ENCODE measurements around the gene DEFB126.
"Not testable (repeated sequence)": the region's sequence is repeated elsewhere in the genome, so short reads cannot be mapped to it uniquely, and the experiment has no call there.

Gene DEFB126

DNA sequence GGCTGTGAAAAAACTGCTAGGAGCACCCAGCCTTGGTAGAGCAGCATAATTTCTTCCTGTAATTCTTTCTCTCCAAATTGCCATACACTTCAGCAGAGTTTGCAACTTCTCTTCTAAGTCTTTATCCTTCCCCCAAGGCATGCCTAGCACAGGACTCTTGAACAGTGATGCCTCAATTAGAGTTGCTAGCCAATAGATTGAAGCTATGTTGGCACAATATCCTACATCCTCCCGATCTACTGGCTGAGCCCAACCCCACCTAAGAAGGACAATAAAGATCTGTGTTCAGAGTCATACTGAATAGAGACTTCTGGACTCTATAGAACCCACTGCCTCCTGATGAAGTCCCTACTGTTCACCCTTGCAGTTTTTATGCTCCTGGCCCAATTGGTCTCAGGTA lies at the start of gene DEFB126:
Gene DEFB126, plus strand, starts transcription at position 301 of the 400 bp plus-strand sequence. Its CDS starts 39 bp downstream, at position 340.
- FAIRE-seq, result no peak
- DNase-seq (ENCODE audit: extremely low spot score, insufficient read length, low read depth), result no peak

DNA sequence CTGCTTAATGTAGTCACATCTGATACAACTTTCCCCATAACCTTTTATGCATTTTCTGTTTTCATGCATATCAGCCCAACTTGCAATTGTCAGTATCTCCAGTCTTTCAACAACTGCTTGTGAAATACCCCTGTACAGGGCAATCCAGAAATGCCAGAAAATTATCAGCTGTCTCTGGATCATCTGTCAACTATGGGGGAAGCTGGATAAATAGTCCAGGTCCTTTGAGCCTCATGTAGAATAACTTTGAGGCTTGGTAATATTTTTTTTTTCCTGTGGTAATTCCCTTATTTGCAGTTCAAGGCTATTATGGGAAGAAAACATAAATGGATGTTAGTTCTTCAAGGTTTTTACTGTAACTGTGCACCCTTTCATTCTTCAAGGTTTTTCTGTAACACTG lies 48.7 kb upstream of the DEFB126 start:
- FAIRE-seq, result no peak
- no peak for DNase-seq (ENCODE audit: extremely low spot score, insufficient read length, low read depth)

DNA sequence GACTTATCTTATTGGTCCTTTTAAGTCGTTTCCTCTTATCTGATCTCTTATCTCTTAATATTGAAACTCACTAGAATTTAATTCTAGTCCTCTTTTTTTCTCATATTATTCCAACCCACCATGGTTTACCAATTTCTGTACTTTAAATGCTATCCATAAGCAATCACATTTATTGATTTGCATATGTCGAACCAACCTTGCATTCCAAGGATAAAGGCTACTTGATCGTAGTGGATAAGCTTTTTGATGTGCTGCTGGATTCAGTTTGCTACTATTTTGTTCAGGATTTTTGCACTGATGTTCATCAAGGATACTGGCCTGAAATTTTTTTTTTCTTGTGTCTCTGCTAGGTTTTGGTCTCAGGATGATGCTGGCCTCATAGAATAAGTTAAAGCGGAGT lies 47.2 kb upstream of the DEFB126 start:
- DNase-seq (ENCODE audit: extremely low spot score, insufficient read length, low read depth) (no peak), FAIRE-seq (no peak)

GRCh38 chr20:97691-98090 lies 44.7 kb upstream of the DEFB126 start:
- FAIRE-seq; DNase-seq (ENCODE audit: extremely low spot score, insufficient read length, low read depth): not testable (repeated sequence)

- DNase-seq (ENCODE audit: extremely low spot score, insufficient read length, low read depth) (no peak), FAIRE-seq (no peak)
Measured at GRCh38 chr20:101975-102374, 40.4 kb upstream of the DEFB126 start.

DNA sequence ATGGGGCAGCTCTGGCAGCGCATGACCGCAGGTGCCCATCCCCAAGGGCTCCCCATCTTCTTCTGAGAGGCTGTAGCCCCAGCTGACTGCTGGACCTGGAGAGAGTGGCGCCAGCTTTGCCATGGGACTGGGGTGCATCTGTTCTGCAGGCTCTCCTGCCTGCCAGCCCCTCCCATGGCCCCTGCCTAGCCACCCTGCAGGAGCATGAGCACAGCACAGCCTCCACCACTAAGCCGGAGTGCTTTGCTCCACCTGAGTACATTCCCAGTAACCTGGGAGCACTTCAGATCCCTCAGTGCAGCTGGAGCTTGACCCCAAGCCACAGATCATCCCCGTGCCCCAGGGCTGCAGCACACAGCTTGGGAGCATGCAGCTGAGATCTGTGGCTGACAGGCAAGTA lies 38.9 kb upstream of the DEFB126 start:
- FAIRE-seq (no peak), DNase-seq (ENCODE audit: extremely low spot score, insufficient read length, low read depth) (no peak)

DNA sequence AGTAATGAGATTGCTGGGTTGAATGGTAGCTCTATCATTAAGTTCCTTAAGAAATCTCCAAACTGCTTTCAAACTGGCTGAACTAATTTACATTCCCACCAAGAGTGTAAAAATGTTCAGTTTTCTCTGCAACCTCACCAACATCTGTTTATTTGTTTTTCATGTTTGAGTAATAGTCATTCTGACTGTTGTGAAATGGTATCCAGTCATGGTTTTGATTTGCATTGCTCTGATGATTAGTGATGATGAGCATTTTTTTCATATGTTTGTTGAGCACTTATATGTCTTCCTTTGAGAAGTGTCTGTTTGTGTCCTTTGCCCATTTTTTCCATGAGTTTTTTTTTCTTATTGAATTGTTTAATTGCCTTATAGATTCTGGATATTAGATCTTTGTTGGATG lies 30.0 kb upstream of the DEFB126 start:
- FAIRE-seq, result no peak
- no peak for DNase-seq (ENCODE audit: extremely low spot score, insufficient read length, low read depth)

DNA sequence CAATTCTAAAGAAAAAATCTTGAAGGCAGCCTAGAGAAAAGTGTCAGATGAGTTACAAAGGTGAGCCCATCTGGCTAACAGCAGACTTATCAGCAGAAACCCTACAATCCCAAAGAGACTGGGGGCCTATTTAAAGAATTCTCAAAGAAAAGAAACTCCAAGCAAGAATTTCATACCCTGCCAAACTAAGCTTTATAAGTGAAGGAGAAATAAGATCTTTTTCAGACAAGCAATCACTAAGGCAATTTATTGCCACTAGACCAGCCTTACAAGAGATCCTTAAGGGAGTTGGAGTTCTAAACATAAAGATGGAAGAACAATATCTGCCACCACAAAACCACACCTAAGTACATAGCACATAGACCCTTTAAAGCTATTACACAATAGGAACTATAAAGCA lies 24.9 kb upstream of the DEFB126 start:
- FAIRE-seq, result no peak
- DNase-seq (ENCODE audit: extremely low spot score, insufficient read length, low read depth), result no peak

DNA sequence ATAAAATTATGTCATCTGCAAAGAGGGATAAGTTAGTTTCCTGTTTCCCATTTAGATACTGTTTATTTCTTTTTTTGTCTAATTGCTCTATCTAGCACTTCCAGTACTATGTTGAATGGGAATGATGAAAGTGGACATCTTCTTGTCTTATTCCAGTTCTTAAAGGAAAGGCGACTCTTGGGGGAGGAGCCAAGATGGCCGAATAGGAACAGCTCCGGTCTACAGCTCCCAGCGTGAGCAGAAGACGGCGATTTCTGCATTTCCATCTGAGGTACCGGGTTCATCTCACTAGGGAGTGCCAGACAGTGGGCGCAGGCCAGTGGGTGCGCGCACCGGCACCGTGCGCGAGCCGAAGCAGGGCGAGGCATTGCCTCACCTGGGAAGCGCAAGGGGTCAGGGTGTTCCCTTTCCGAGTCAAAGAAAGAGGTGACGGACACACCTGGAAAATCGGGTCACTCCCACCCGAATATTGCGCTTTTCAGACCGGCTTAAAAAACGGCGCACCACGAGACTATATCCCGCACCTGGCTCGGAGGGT lies 12.5 kb upstream of the DEFB126 start:
- not testable (repeated sequence) for FAIRE-seq

DNA sequence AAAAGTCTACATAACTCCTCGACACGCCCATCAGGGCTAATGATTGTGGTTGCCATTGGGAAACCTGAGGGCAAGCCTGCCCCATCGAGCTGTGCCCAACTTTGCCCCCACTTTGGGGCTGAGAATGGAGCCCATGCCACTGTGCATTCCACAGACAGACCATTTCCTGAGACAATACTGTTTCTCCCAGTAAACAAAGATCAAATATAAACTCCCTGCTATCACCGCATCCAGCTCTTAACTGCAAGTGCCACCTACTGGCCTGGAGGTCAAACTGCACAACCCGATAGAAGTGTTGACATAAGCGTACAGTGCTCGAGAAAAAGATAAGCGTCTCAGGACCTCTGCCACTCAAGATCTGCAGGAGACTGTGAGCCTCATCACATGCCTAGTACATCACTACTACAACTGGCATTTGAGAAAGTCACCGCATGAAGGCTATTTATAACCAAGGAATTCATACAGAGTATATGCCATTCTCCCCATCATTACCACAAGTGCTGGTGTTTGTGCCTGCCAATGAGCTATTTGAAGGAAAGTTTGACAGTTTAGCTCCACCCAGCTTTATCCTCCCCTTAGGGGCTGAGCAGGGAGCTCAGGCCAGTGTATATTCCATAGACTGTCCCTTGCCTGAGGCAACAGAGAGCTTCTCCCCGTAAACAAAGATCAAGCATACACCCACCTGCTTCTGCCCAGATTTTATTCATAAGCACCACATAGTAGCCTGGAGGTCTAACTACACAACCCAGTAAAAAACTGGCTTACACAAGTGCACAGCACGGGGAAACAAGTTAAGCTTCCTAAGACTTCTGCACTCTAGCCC lies 4.5 kb upstream of the DEFB126 start:
- DNase-seq (ENCODE audit: extremely low spot score, insufficient read length, low read depth), result no peak
- FAIRE-seq, result no peak

More for the DNA sequence above, 12.5 kb upstream of the DEFB126 start:
- not testable (repeated sequence) for DNase-seq (ENCODE audit: extremely low spot score, insufficient read length, low read depth)

GRCh38 chr20:145877-146276 lies 3.5 kb downstream of the DEFB126 start:
- DNase-seq (ENCODE audit: extremely low spot score, insufficient read length, low read depth) (no peak), FAIRE-seq (no peak)

DNA sequence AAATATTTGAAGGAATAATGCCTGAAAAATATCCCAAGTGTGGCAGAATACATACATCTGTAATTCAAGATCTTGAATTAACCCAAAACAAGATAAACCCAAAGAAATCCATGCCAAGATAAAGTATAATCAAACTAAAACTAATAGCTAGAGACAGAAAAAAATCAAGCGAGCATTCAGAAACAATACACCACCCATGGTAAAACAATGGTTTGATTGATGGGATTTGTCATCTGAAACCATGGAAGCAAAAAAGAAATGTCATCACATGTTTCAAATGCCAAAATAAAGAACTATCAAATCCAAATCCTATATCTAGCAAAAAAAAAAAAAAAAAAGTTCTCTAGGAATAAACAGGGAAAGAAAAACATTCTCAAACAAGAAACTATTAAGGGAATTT lies 9.7 kb downstream of the DEFB126 start:
- DNase-seq (ENCODE audit: extremely low spot score, insufficient read length, low read depth), result no peak
- FAIRE-seq, result no peak

GRCh38 chr20:157154-157553 lies 14.8 kb downstream of the DEFB126 start, which contains the start of gene DEFB127:
Gene DEFB127, plus strand, starts transcription at chr20:157454. Its CDS starts 91 bp downstream, at chr20:157545.
- DNase-seq (ENCODE audit: extremely low spot score, insufficient read length, low read depth) (no peak), FAIRE-seq (no peak)

DNA sequence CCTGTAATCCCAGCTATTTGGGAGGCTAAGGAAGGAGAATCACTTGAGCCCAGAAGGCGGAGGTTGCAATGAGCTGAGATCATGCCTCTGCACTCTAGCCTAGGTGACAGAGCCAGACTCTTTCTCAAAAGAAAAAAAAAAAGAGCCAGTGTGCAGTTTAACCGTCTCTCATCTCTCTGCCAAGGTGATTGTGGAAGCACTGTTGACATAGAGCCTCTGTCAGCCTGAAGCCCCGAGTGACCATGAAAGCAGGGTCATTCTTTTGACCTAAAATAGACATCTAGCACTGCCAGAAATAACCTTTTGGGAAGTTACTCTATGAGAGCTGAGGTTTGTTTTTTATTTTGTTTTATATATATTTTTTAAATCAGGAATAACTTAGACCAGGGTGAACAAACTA lies 22.2 kb downstream of the DEFB126 start:
- DNase-seq (ENCODE audit: extremely low spot score, insufficient read length, low read depth) (no peak), FAIRE-seq (no peak)

GRCh38 chr20:168876-169275 lies 26.5 kb downstream of the DEFB126 start:
- DNase-seq (ENCODE audit: extremely low spot score, insufficient read length, low read depth), result no peak
- no peak for FAIRE-seq

DNA sequence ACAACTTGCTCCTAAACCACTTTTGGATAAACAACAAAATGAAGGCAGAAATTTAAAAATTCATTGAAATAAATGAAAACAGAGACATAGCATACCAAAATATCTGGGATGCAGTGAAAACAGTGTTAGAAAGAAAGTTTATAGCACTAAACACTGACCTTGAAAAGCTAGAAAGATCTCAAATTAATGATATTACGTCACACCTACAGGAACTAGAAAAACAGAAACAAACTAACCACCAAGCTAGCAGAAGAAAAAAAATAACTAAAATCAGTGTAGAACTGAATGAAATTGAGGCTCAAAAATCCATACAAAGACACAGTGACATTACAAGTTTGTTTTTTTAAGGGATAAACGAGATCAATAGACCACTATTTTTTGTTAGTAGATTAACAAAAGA lies 41.9 kb downstream of the DEFB126 start:
- DNase-seq (ENCODE audit: extremely low spot score, insufficient read length, low read depth), result no peak
- no peak for FAIRE-seq

GRCh38 chr20:187733-188132 lies 45.3 kb downstream of the DEFB126 start:
- no peak for FAIRE-seq
- DNase-seq (ENCODE audit: extremely low spot score, insufficient read length, low read depth), result no peak

GRCh38 chr20:189611-190010 lies 47.2 kb downstream of the DEFB126 start, which contains the start of gene DEFB128:
Gene DEFB128, minus strand, starts transcription at chr20:189711. Its CDS starts 88 bp downstream, at chr20:189623.
- FAIRE-seq, result no peak
- DNase-seq (ENCODE audit: extremely low spot score, insufficient read length, low read depth), result no peak

Data from GM18507 (cell line).